Subcutaneous abdominal adipose tissue (tissue), 5 donors: Measurements from ENCODE around the gene FOXS1.
A peak's percentile ranks its signal among the peaks of the same experiment; 100 is the strongest.

Experiments
- H3K27ac ChIP-seq: one replicate; pipeline ENCODE4 v1.7.0; 2013; ENCODE audit warnings: low read depth, mild to moderate bottlenecking, inconsistent platforms, low read length, moderate library complexity
- H3K27me3 ChIP-seq, 5 donors: one replicate each; pipeline ENCODE4 v1.7.0; 2013; ENCODE audit warnings: low read length in 5 of 5, inconsistent platforms in 1 of 5; ENCODE audit not compliant: control insufficient read depth in 5 of 5, insufficient read depth in 4 of 5
- H3K36me3 ChIP-seq, 5 donors: one replicate each; pipeline ENCODE4 v1.7.0; 2013; ENCODE audit warnings: low read length in 5 of 5; ENCODE audit not compliant: control insufficient read depth in 5 of 5, insufficient read depth in 5 of 5
- H3K4me1 ChIP-seq, 5 donors: one replicate each; pipeline ENCODE4 v1.7.0; 2013; ENCODE audit warnings: low read length in 5 of 5, mild to moderate bottlenecking in 3 of 5, moderate library complexity in 1 of 5; ENCODE audit not compliant: control insufficient read depth in 5 of 5, insufficient read depth in 5 of 5
- H3K4me3 ChIP-seq, 5 donors: one replicate each; pipeline ENCODE4 v1.7.0; 2013; ENCODE audit warnings: low read length in 5 of 5, low read depth in 1 of 5
- H3K9ac ChIP-seq, 5 donors: one replicate each; pipeline ENCODE4 v1.7.0; 2013; ENCODE audit warnings: low read length in 5 of 5, mild to moderate bottlenecking in 4 of 5, moderate library complexity in 3 of 5
- H3K9me3 ChIP-seq, 5 donors: one replicate each; pipeline ENCODE4 v1.7.0; 2013; ENCODE audit warnings: low read length in 5 of 5; ENCODE audit not compliant: control insufficient read depth in 5 of 5
- donor health status: healthy.
- donor health status: healthy.
- donor health status: healthy.
- donor health status: healthy.
- donor health status: healthy.

Gene FOXS1

DNA sequence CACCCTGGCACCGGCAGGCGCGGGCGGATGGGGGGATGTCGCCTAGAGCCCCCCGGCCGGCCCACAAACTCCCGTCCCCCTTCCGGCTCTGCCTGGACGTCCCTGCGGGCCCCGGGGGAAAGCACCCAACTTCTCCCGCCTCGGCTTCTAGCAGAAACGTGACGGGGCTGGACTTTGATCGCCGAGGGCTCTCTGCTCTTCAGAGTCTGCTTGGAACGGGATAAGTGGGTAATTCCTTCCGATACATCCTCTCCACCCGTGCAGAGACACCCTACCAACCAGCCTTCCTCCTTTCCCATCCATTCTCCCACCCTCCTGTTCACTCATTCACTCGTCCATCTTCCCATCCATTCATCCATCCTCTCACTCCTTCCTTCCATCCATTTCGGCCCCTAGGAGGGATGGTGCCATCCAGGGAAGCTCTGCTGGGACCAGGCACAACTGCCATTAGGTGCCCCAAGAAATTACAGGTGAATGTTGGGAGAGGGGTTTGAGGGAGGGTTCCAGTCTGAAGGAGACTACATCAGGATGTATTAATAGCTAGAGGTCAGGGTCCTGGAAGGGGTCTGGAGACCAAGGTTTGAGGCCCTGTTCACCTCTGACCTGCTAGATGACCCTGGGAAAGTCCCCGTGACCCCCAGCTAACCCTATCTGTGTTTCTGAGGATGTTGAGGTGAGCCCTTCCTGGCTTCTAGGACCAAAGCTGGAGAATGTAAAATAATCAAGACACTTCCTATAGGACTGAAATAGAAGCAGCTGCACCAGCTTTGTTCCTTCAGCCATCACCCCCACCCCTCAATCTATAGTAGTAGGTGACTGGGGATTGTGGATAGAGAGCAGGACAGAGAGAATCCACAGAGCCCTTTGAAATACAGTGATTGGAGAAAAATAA, 25.6 kb upstream of the FOXS1 start:
- H3K27me3 ChIP-seq, result peaks cover 0 to 9% (median 0%) of the 10 kb centered on the region in 5 donors
- peaks cover 3 to 22% (median 19%) of the 10 kb centered on the region in 5 donors for H3K4me1 ChIP-seq
- H3K27ac ChIP-seq, result no peak overlapping the region
- H3K9ac ChIP-seq, result peak overlapping the region in 4 of 5 donors; percentile 58 to 72 (median 64)
- no peaks in the 10 kb centered on the region for H3K9me3 ChIP-seq
- H3K36me3 ChIP-seq, result no peaks in the 10 kb centered on the region
- H3K4me3 ChIP-seq, result peak overlapping the region; percentile 63 to 82 (median 79)

DNA sequence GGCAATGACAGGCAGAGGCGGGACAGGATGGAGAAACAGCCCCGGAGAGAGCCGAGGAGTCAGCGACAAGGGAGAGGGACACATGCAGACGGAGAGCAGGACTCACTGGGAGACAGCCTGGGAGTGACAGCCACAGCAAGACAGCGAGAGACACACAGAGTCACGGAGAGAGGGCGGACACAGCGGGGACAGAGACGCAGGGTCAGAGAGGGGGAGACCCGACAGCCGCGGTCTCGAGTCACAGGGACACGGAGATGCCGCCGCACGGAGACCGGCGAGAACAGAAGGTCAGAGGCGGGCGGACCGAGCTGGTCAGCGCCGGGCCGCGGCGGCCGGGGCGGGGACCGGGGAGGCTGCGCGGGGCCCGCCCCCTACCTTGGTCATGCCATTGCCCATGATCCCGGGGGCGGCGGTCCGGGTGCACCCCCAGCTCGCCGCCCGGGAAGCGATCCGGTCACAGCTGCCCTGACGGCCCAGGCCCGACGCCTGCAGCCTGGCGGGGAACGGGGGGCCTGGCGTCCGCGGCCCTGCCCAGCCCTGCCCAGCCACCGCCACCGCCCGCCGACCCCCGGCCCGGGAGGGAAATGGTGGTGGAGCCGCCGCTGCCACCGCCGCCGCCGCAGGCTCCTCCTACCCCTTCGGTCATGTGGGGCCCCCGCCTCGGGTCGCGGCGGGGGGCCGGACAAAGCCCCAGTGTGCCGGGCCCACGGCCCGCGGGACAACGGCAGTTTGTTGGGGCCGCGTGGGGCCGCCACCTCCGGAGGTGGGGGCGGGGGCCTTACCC, 24.7 kb upstream of the FOXS1 start, which contains the start of the genes DUSP15 and TTLL9:
Gene DUSP15, minus strand, starts transcription at position 586 of the 784 bp plus-strand sequence. Its CDS starts 190 bp downstream, at position 396.
Gene TTLL9, plus strand, starts transcription at position 693 of the 784 bp plus-strand sequence. CDS start 493 bp downstream, outside the sequence.
- Histone ChIP-seq H3K27ac (no peak within 1 kb of the TSS), H3K36me3 (no peaks in the 10 kb centered on the region), H3K4me3 (peak within 1 kb of the TSS; percentile 63 to 82 (median 81)), H3K4me1 (peaks cover 3 to 22% (median 19%) of the 10 kb centered on the region in 5 donors), H3K9ac (peak within 1 kb of the TSS in 4 of 5 donors; percentile 58 to 86 (median 74)), H3K9me3 (no peaks in the 10 kb centered on the region), H3K27me3 (peaks cover 0 to 9% (median 0%) of the 10 kb centered on the region in 5 donors)

DNA sequence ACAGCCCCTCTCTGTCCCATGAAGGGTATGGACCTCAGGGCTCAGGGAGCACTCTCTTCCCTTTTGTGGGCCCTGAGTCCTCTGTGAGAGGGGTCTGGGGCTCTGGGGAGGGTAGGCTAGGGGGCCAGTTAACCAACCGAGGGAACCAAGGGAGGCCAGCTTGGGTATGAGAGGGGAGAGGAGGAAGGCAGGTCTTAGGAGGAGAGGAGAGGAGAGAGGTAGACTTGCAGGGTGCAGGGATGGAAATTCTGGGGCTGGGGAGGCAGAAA, 24.2 kb upstream of the FOXS1 start:
- Histone ChIP-seq H3K27ac (no peak overlapping the region), H3K9ac (peak overlapping the region in 3 of 5 donors; percentile 63 to 86 (median 84))

DNA sequence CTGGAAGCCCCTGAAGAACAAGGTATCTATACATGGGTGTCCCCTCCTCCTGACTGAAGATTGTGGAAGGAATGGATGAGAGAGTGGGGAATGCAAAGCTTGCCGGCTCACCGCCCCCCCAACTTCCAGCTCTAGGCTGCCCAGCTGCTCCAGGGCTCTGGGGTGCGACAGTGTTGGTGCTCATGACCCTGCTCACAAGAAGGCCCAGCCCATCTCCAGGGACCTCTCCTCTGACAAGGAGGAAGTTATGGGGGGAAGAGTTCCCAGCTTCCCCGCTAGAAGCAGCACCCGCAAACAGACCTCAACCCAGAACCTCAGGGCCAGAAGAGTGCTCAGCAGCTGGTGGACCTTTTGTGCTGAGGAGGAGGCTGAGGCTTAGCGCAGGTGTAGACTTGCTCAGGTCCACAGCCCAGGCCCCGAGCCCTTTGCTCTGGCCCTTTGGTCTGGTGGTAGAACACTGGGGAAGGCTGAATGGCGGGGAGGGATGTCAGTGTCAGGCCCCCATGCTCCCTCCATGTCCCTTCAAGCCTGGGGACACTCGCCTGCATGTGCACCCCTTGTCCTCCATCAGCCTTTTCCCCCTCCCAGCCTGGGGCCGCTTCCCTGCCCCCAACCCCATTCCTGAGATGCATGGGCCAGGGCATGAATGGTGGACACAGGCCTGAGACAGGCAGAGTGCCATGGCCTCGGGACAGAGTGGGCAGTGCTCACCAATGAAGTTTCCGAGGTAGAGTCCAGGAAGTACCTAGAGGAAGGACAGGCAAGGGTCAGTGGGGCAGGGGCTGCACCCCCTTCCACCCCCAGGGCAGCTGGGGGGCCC, 23.7 kb upstream of the FOXS1 start:
- H3K27me3 ChIP-seq, result peaks cover 0 to 9% (median 0%) of the 10 kb centered on the region in 5 donors
- H3K4me3 ChIP-seq, result peak overlapping the region in 3 of 5 donors; percentile 79 to 82 (median 81)
- H3K9me3 ChIP-seq, result no peaks in the 10 kb centered on the region
- no peaks in the 10 kb centered on the region for H3K36me3 ChIP-seq
- H3K9ac ChIP-seq, result peak overlapping the region in 1 of 5 donors; percentile 84
- H3K4me1 ChIP-seq, result peaks cover 3 to 22% (median 19%) of the 10 kb centered on the region in 5 donors
- H3K27ac ChIP-seq, result no peak overlapping the region

More for the DNA sequence above, 24.2 kb upstream of the FOXS1 start:
- Histone ChIP-seq H3K4me3 (peak overlapping the region; percentile 63 to 82 (median 81)), H3K27me3 (peaks cover 0 to 9% (median 0%) of the 10 kb centered on the region in 5 donors), H3K4me1 (peaks cover 3 to 22% (median 19%) of the 10 kb centered on the region in 5 donors), H3K36me3 (no peaks in the 10 kb centered on the region), H3K9me3 (no peaks in the 10 kb centered on the region)

DNA sequence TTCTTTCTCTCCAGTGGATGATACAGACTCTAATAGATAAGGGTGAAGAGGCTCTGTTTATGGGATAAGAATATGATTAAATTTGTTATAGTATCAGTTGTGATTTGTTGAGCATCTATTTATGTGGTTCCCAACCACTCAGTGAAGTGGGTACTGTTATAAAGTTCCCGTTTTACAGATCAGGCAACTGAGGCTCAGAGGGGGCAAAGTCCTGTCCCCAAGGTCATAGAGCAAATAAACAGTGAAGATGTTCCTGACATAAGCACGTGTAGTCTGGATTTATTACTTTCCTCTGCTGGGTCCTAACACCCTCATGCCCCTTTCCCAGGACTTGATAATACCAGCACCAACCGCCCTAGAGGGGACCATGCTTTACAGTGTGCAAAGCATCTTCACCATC, 20.8 kb upstream of the FOXS1 start:
- Histone ChIP-seq H3K27ac (no peak overlapping the region), H3K4me3 (no peak overlapping the region), H3K9me3 (no peaks in the 10 kb centered on the region), H3K36me3 (no peaks in the 10 kb centered on the region), H3K4me1 (peaks cover 3 to 29% (median 24%) of the 10 kb centered on the region in 5 donors), H3K9ac (no peak overlapping the region), H3K27me3 (peaks cover 0 to 9% (median 0%) of the 10 kb centered on the region in 5 donors)

DNA sequence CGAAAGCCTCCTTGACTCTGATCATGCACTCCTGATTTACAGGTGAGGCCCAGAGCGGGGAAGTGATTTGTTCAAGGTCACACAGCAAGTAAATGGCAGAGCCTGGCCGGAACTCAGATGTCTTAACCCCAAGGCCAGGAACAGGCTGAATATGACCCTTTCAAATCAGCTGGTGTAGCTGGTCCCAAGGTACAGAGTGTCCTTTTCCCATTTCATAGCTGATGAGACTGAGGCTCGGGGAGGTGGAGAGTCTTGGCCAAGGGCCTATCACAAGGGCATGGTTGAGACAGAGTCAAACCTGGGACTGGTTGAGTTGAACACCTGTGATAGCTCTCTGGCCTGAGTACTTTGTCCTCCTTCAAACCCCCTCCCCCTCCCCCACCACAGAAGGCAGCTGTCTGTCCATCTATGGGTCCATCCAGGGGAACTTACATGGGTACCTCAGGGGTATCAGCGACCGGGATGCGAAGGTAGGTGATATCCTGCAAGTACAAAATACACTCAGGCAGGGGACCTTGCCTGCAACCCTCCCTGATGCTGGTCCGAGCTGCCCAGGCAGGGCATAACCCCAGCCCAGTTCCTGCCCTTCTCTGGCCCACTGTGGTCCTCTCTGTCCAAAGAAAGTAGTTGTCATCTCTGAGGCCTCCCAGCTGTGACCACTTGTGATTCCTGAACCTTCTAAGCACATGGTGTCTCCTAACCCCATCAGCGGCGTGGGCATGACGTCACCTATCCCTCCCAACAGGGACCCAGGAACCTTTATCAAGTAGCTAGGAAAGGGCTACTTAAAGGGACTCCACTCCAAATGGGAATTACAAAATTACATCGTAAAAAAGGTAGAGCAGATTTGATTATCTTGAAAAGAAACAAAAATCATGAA, 19.4 kb upstream of the FOXS1 start:
- Histone ChIP-seq H3K4me1 (peaks cover 2 to 30% (median 29%) of the 10 kb centered on the region in 5 donors), H3K9ac (no peak overlapping the region), H3K27me3 (peaks cover 0 to 16% (median 7%) of the 10 kb centered on the region in 5 donors), H3K27ac (no peak overlapping the region), H3K4me3 (no peak overlapping the region), H3K36me3 (no peaks in the 10 kb centered on the region), H3K9me3 (no peaks in the 10 kb centered on the region)

DNA sequence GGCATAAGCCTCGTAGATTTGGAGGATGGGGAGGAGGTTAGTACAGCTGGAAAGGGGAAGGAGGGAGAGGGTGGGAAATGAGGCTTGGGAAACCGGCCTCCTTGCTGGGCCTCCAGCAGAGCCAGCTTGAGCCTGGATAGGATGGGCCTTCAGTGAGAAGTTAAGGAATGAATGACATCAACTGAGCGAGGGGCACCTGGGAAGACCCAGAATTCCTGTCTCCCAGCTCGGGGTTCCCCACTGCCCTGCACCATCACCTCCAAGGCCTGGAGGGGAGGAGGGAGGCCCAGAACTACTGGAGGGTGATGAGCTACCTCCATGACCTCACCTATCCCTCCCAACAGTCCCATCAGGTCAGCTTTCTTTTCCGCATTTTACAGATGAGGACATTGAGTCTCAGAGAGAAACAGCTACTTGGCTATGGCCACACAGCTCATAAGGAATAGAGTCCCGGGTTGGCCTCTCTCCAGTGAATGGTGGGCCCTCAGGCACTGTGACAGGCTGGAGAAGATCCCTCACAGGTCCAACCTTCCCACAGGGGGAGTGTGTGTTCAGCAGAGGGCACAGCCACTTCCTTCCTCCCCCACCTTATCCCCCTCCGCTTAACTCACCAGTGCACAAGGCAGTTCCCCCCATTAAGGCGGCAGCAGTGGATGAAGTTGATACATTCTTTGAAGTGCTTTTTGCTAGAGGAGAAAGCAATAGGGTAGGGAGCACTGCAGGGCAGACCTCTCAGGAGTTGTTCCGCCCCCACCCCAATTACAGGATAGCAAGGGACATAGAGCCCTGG, 18.1 kb upstream of the FOXS1 start:
- Histone ChIP-seq H3K4me1 (peaks cover 0 to 34% (median 26%) of the 10 kb centered on the region in 5 donors), H3K4me3 (no peak overlapping the region)

DNA sequence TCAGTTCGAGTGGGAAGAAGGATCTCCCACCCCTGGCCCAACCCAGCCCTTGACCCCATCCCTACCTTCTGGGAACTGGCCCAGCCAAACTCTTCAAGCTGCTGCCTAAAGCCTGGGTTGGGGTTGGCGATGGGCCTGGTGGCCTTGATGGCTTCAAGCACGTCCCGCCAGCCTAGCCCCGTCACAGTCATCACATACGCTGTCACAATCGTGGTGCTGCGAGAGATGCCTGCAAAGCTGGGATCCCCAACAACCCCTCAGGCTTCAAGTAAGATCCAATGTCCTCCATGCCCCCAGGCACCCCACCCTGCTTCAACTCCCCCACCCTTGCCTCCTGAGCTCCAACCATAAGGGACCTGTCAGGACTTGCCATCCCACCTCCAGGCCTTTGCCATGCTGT, 17.1 kb upstream of the FOXS1 start:
- Histone ChIP-seq H3K9me3 (no peaks in the 10 kb centered on the region), H3K27ac (no peak overlapping the region), H3K9ac (no peak overlapping the region)

More for the DNA sequence above, 18.1 kb upstream of the FOXS1 start:
- Histone ChIP-seq H3K27ac (no peak overlapping the region), H3K9me3 (no peaks in the 10 kb centered on the region), H3K27me3 (peaks cover 0 to 20% (median 8%) of the 10 kb centered on the region in 5 donors), H3K9ac (no peak overlapping the region), H3K36me3 (no peaks in the 10 kb centered on the region)

More for the DNA sequence above, 17.1 kb upstream of the FOXS1 start:
- Histone ChIP-seq H3K4me3 (no peak overlapping the region), H3K27me3 (peaks cover 4 to 30% (median 16%) of the 10 kb centered on the region in 5 donors), H3K4me1 (peaks cover 0 to 41% (median 26%) of the 10 kb centered on the region in 5 donors), H3K36me3 (no peaks in the 10 kb centered on the region)
